GM18951 (cell line): ENCODE data around the gene BAG5.
"Not testable (repeated sequence)": the region's sequence is repeated elsewhere in the genome, so short reads cannot be mapped to it uniquely, and the experiment has no call there.

Source experiments
- POLR2A ChIP-seq: IDR thresholded peaks from 4 replicates; pipeline ENCODE4 v1.6.1; 2011; ENCODE audit warnings: mild to moderate bottlenecking; ENCODE audit not compliant: insufficient read length, insufficient read depth; ENCODE audit errors: extremely low read depth
- in situ Hi-C: fragments of 300-500 bp; cut with MboI; formaldehyde crosslinking; loops from one replicate; pipeline ENCODE4 v1.12.0; 2022; ENCODE audit warnings: low sequenced_read_pairs, mixed read lengths, inconsistent platforms; ENCODE audit not compliant: unreplicated experiment

BAG5 gene

DNA sequence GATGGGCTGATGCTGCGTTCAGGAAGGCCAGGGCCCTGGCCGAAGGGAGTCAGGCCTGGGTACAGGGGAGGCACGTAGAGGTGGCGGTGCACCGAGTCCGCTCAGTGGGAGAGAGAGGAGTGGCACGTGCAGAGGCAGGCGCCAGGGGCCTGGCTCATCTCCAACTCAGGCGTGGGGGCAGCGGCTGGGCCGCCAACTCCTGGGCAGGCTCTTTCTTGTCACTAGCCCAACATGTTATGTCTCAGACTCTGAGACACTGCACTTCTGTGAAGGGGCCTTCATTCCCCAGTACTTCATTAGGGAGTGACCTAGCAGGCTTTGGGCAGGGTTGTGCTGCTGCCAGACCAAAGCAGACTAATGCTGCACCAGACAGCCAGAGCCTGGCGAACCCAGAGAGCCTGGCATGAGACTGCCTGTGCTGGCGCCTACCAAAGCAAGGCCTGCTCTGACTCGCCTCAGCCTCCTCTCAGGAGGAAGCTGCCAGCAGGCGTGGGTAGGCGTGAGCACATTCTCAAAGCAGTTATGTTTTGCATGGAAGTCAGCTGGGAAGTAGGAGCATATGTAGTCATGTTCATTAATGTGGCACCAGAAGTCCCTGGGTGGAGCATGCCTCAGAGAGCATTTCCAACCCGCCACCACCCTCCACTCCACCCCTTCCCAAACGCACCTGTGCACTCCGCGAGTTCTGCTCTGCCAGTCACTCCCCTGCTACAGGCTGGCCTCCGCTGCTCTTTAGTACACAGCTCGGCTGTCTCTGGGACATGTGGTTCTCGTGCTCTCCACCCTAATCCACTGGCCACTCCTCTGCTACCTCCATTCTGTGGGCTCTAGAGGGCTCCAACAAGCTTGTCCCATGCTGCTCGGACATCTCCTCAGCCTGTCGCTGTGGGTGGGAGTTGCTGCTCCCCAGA lies 49.5 kb downstream of the BAG5 start:
- in situ Hi-C loops: no loop called here
- TF ChIP-seq POLR2A: no peak

DNA sequence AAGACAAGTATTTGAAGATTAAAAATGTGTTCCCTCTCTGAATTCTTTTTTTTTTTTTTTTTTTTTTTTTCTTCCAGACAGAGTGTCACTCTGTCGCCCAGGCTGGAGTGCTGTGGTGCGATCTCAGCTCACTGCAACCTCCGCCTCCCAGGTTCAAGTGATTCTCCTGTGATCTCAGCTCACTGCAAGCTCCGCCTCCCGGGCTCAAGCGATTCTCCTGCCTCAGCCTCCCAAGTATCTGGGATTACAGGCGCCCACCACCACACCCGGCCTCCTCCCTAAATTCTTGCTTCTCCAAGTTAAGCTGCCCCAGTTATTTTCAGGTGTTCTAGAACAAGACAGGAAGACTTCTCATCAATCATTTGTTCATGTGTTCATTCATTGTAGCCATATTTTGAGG lies 50.3 kb downstream of the BAG5 start:
- in situ Hi-C loops: not testable (repeated sequence)

DNA sequence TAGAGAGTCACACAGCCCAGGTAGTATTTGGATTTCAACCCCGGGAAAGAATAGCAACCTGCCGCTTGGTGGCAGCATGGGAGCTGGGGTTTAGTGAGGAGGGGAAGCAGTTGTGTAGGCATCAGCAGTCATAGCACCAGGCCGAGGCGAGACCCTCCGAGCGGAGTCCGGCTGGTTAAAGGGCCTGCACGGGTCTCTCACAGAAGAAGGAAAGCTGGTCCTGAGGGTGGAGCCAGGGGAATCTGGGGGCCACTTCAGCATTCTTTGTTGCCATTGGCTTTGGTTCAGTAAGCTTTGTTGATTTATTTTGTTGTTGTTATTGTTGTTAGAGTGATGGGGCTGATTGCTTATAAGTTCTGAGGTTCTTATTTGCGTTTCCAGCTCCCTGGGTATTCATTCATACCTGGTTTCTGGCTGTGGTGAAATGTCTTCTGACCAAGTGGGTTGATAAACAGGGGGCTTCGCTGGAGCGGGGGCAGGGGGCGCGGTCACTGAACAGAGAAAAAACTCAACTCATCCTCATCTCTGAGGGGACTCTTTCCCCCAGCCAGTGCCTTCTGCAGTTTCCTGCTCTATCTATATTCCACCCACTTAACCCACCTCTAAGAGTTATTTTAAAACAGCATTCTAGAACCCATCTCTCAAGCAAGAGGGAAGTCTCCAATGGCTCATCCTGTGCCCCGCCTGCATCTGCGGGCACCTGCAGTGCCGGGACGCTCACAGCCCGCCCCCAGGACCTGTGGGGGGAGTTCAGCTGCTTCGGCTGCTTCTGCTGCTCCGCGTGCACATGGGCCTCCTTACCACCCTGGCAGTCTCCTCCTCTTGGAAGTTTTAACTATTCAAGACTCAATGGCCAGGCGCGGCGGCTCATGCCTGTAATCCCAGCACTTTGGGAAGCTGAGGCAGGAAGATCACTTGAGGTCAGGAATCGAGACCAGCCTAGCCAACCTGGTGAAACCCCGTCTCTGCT lies 51.4 kb downstream of the BAG5 start:
- in situ Hi-C loops: no loop called here
- no peak for TF ChIP-seq POLR2A

- no peak for TF ChIP-seq POLR2A
- in situ Hi-C loops: no loop called here
Measured at GRCh38 chr14:103509864-103510723, 52.4 kb downstream of the BAG5 start.

DNA sequence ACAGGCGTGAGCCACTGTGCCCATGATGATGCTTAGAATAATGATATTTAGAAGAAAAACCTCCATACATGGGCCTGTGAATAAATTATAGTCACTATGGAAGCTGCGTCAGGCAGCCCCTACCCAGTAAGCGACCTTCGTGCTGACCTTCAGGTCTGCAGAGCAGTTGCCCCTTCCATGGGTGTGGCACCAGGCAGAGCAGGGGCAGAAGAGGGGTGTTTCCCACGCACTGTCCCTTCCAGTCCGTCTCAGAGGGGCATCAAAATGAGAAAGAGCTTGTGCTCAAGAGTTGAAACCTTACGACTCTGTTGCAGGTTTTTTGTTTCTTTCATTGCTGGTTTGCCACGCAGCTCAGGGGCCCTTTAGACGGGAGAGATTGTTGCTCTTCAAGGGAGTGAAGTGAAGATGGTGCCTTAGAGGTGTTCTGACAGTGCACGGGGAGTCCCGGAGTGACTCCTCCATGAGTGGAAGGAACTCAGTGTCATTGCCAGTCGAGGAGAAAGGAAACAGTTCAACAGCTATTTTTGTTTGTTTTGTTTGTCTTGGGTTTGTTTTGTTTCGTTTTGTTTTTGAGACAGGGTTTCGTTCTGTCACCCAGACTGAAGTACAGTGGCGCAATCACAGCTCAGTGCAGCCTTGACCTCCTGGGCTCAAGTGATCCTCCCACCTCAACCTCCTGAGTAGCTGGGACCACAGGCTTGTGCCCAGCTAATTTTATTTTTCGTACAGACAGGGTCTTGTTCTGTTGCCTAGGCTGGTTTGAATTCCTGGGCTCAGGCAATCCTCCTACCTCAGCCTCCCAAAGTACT lies 53.7 kb downstream of the BAG5 start:
- in situ Hi-C loops: no loop called here
- no peak for TF ChIP-seq POLR2A

DNA sequence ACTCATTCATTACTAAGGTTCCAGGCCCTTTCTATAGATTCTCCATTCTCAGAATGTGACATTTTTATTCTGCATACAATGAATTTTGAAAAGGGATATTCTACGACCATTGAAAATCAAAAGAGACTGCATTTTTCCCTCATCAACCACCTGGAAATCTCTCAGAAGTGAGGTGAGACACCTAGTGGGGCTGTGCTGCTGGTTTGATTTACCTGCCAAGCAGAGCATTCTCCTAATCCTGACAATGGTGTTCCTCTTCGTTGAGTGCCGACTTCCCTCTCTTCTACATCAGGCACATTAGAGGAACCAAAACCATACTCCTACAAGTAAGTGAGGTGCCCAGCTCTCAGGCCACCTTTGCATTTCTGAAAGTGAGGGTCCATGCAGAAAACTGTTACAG lies 54.7 kb downstream of the BAG5 start:
- TF ChIP-seq POLR2A: no peak
- in situ Hi-C loops: no loop called here
